HG02642 (cell line): ENCODE data around the gene PHF12.

Source experiments
- ATAC-seq: cut with Tn5 transposase; IDR thresholded peaks from one replicate; pipeline ENCODE4 v1.9.1; 2021; ENCODE audit warnings: mild to moderate bottlenecking; ENCODE audit not compliant: unreplicated experiment, poor library complexity

Gene PHF12

DNA sequence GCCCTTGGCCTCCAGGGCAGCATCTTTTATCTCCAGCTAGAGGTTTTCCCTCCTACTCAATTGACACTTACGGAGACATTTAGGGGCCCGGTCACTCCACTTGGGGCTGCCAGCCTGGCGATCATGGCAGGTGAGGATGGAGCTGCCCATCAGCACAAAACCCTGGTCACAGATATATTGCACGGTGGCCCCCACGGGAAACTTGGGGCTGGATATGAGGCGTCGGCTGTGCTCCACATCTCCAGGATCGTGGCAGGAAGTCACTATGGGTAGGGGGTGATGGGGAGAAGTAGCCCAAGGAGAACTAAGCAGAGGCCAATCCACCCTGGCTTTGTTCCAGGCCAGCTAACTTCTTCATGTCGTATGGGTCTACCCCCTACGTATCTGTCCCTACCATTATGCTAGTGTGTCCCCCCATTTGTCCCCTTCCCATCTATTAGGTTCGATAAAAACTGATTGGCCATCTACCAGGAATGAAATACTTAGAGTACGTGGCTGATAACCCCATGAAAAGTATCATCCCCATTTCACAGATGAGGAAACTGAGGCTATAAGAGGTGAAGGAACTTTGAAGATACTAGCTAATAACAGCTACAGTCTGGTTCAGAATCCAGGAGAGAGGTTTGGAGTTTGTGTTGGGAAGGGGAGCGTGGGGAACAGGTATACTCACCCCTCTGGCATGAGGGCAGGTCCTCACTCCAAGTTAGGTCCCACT, 6.1 kb upstream of the PHF12 start:
- no peak for ATAC-seq

DNA sequence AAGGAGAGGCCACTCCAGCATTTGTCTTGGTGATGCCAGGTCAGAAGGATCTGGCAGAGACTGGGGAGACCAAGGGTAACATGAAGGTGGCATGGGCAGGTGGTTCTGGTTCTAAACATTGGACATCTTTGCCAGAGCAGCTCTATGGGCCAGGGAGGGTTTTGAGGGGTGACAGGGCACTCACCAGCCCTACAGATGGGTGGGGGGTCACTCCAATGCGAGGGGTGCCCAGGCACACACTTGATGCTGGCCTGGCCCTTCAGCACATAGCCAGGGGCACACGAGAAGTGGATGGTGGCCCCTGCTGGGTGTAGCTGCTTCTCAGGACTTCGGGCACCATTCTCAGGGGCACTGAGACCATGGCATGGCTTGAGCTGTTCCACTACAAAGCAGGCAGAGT, 5.5 kb upstream of the PHF12 start:
- no peak for ATAC-seq

- ATAC-seq = no peak
These were observed 4.8 kb upstream of the PHF12 start for GRCh38 chr17:28956112-28956511.

GRCh38 chr17:28955408-28955807, 4.1 kb upstream of the PHF12 start:
- no peak for ATAC-seq

GRCh38 chr17:28954886-28955285, 3.6 kb upstream of the PHF12 start:
- ATAC-seq = no peak

DNA sequence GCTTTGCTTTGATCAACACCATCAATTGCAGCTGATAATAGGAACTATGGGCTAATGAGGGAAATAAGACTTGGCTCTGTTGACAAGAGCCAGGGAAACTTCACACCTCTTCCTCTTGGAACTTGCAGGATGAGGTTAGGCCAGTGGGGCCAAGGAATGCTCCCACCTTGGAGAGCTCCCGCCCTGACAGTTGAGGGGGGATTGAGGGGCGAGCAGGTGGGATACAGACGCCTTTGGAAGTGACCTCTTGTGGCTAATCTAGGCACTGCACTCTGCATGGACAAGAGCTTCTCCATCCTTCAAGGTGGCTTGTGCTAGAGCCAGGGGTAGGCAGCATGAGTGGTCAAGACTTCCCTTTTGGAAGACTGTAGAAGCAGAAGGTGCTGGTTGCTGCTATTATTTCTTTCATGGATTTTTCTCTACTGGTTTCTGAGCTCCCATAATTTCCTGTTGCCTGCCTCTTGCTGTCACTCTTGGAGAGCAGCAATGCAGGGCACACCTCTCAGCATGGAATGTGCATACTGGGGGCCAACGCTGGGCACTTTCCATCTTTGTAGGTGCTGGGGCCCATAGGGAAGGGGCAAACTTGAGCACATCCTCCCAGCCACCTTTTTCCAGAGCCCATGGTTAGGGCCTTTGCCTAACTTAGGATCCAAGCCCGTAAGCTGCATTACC, 2.3 kb upstream of the PHF12 start:
- ATAC-seq = no peak

DNA sequence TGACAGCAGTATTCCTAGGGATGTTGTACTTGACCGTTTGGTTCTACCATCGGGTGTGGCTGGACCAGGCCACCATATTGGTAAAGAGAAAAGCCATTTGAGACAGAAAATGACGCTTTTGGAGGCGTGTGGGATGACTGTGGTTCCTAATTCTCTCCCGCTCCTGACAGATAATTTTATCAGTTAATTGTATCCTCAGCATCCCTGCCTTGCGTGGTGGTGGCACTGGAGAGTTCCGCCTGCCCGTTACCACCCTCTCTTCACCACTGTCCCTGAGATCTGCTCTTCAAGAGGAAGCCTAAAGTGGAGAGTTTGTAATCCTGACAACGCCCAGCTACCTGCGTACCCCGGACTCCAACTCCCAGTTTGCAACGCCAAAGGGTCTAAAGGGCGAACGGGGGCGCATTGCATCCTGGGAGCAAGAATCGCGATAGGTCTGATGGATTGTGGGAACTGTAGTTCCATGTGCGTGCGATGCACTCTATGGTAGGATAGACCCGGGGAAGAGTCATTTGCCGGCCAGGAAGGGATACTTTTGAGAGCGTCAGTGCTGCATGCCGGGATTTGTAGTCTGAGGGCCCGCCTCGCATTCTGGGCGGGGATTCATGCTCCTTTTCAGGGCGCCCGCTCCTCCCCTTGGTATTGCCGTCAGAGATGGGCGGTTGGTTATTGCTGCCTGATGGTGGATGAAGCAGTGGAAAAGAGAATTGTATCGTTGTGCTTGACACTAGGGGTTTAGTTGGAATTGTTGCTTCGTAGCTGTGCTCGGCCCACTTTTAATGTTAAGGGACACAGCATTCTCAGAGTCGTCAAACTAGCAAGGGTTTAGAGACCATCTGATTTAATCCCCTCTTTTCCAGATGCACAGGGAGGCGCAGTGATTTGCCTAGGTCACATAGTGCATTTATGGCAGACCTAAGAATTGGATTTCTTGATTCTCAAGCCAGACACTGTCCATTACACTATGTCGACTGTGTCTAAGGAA, 965 bp upstream of the PHF12 start:
- peak; percentile 60 for ATAC-seq

DNA sequence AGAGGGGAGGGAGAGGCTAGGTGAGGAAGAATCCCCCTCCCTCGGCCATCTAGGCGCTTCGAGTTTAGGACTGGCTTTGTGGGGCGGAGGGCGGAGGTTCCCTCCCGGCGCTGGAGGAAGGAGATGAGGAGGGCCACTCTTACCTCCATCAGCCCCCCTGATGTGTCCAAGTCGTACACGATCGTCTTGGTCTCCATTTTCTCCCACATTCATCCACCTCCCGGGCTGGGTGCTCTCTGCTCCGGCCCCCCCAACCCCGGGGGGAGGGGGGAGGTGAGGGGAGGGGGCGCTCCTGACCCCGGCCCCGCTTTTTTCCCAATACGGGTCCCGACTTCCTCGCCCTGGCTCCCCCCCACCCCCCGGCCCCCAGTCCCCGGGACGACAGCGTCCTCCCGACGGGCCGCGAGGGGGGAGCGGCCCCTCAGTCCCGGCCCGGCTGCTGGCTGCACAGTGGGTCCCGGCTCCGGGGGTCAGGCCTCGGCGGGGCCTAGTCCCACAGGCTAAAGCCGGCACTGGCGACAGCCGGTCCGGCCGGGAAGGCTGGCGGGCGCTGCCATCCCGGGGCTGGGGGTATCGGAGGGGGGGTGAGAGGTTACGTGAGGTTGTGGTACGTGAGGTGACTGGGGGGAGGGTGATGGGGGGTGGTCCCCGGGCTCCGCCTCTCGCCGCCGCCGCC, 428 bp downstream of the PHF12 start:
- no peak for ATAC-seq

DNA sequence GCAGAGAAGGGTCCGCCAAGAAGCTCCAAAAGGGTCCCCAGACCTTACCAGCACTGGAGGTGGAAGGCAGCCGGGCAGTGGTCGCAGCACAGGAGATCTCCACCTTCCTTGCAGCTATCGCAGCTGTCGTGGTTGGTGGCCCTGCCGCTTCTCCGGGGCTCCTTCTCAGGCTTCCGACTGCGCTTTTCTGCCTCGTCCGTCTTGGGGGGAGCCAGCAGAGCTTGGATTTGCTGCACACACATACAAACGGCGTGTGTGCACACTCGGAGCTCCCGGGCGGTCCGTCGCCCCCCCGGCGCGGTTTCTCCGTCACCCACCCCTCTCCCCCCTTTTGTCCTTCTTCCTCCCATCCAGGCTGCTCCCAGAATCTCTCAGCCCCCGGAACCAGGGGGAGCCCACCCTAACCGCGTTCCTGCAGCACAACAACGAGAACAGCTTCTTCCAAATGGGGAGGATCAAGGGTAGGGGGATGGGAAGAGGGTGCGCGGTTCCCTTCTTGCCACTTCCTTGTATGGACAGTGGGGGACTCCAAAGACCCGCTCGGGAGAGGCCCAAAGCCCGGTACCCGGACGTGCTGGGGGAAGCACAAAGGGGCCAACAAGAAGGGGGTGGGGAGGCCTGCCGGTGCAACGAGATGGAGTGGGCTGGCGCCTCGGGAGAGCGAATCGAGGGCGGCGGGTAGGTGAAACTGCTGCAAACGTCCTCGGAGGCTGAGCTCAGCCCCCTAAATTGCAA, 1.1 kb downstream of the PHF12 start:
- no peak for ATAC-seq

DNA sequence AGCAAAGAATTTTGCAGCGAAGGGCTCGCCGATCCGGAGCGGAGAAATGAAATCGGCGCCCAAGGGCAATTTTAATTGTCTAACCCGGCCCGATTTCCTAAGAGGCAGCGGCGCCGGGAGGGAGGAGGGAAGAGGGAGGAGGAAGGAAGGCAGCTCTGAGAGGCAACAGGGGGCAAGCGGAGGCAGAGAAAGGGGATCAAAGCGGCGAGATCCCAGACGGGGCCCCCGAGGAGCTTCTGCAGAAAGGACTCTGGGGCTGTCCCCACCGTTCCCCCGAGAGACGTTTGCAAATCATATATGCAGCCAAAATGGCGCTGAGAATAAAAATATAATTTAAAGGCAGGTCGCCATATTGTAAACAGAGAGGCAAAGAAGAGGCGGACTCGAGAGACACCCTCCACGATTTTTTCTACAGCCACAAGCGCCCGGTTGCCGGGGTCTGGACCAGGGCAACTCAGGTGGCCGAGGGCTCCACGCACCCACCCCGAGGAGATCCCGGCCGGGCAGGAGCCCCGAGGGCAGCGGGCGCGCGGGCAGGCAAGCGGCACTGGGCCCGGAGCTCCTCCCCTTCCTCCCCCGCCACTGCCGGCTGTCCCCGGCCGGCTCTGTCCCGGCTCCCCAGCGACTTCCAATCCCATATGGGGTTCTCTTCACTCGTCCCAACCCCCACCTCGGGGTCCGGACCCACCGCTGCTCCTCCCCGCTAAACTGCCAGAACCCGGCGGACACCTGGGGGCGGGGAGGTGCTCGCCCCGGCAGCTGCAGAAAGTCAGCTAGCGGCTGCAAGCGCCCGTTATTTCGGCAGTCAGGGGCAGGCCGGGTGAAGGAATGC, 1.9 kb downstream of the PHF12 start:
- no peak for ATAC-seq

- ATAC-seq = no peak
These were observed 2.5 kb downstream of the PHF12 start for GRCh38 chr17:28948873-28949184.

GRCh38 chr17:28948342-28948741, 3.0 kb downstream of the PHF12 start:
- no peak for ATAC-seq

- no peak for ATAC-seq
These were observed 3.7 kb downstream of the PHF12 start for GRCh38 chr17:28947639-28948038.

DNA sequence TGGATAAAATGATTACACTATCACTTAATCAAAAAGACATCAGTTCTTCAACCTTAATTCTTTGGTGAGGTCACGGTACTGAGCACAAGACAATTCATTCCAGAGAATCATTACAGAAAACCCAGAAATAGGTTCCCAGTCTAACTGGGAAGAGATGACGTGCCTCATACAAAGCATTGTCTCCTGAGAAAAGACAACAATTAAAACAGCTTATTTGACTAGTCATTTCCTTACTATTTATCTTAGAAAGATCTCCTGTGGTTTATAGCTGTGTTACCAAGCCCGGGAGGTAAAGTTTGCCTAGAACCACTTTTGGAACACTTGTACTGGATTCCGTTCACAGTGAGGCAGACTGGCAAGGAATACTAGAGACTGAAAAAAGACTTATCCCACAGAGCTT, 5.1 kb downstream of the PHF12 start:
- no peak for ATAC-seq

GRCh38 chr17:28944862-28945741, 6.2 kb downstream of the PHF12 start:
- ATAC-seq = no peak

GRCh38 chr17:28944343-28944742, 7.0 kb downstream of the PHF12 start:
- no peak for ATAC-seq

GRCh38 chr17:28942925-28943324, 8.4 kb downstream of the PHF12 start:
- no peak for ATAC-seq

- no peak for ATAC-seq
These were observed 10.1 kb downstream of the PHF12 start for GRCh38 chr17:28941251-28941650.
